Fibroblast of the aortic adventitia (primary cell): ENCODE measurements around the gene PEBP1. TPM values are rescaled to one million over a fixed set of nuclear protein-coding genes. Genes with fewer than 3 reads are reported as not detected.

Source experiments
- DNase-seq: peaks from one replicate; pipeline ENCODE4 v3.0.0-alpha.2; 2010; ENCODE audit warnings: low read depth
- H3K4me3 ChIP-seq: 2 replicates; pipeline ENCODE4 v1.5.1; 2011; ENCODE audit warnings: low read depth, mild to moderate bottlenecking, control low read depth, low read length, moderate library complexity
- CTCF ChIP-seq: IDR thresholded peaks from 2 replicates; pipeline ENCODE4 v1.5.1; 2011; ENCODE audit warnings: mild to moderate bottlenecking, low read length, control low read depth, inconsistent platforms; ENCODE audit not compliant: insufficient read depth
- total RNA-seq: library from RNA; depleted of rRNA; stranded (reverse); fragments of >200 nt; gene quantifications from 2 replicates; pipeline ENCODE4 v1.2.3, GENCODE V29; 2012; ENCODE audit warnings: low replicate concordance

The PEBP1 gene
- total RNA-seq: 163 and 215 TPM in 2 replicates

GRCh38 chr12:118135788-118136558 lies at the start of gene PEBP1:
TSS of gene PEBP1 (plus strand) at chr12:118136124. CDS start at chr12:118136210, 86 bp downstream.
- no peak for TF ChIP-seq CTCF
- H3K4me3 ChIP-seq: peak within 1 kb of the TSS; percentile 88
- DNase-seq: peak; percentile 87

- DNase-seq: no peak
- TF ChIP-seq CTCF: no peak
- H3K4me3 ChIP-seq: no peak overlapping the region
Observed at GRCh38 chr12:118089782-118090181, 46.1 kb upstream of the PEBP1 start.

DNA sequence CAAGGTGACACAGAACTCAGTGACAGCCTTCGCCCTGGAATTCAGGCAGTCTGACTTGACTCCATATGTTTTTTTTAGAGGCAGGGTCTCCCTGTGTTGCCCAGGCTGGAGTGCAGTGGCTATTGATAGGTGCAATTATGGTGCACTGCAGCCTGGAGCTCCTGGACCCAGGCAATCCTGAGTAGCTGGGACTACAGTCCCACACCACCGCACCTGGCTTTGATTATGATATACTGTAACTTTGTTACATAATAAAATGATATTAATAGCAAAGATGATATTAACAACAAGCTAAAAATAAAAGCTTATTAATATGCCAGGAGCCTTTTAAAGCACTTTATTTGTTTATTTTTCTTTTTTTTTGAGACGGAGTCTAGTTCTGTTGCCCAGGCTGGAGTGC lies 41.9 kb upstream of the PEBP1 start:
- TF ChIP-seq CTCF: no peak
- DNase-seq: no peak
- H3K4me3 ChIP-seq: no peak overlapping the region

DNA sequence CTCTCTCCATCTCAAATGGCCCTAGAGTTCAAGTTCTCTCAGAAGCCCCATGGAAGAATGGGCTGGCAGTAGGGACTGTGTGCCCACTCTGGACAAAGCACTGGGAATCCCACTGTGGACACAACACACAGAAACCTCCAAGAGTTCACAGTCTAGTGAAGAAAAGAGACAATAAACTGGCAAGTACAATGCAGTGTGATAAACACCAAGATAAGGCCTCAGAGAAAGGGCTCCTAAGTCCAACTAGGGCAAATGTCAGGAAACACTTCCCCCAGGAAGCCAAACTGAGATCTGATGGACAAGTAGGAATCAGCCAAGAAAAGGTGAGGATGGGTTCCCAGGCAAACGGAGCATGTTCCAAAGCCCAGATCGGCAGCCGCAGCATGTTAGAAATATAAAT lies 37.5 kb upstream of the PEBP1 start:
- TF ChIP-seq CTCF: no peak
- DNase-seq: no peak
- no peak overlapping the region for H3K4me3 ChIP-seq

DNA sequence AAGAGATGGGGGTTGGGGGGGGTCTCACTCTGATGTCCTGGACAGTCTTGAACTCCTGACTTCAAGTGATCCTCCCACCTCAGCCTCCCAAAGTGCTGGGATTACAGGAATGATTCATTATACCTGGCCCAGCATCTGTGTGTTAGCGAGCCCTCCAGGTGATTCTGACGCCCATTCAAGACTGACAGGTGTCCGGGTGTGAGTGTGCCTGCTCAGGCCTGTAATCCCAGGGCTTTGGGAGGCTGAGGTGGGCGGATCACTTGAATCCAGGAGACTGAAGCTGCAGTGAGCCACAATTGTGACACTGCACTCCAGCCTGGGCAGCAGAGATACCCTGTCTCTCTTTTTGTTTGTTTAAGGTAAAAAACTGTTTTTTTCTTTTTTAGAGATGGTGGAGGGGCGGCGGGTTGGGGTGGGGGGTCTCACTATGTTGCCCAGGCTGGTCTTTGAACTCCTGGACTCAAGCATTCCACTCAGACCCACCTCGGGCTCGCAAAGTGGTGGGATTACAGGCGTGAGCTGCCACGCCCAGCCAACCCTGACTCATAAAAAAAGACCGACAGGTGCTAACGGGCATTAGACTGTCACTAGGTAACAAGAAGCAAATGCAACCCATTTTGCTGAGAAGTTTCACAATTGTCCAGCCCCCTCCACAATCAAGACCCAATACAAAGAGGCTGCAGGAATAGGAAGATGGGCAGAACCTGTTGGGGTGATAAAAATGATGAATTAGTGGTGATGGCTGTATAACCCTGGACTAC lies 36.8 kb upstream of the PEBP1 start:
- DNase-seq: no peak
- no peak for TF ChIP-seq CTCF
- H3K4me3 ChIP-seq: no peak overlapping the region

GRCh38 chr12:118101051-118101450 lies 34.9 kb upstream of the PEBP1 start:
- H3K4me3 ChIP-seq: no peak overlapping the region
- no peak for DNase-seq
- TF ChIP-seq CTCF: no peak
